Activated CD4-positive, alpha-beta memory T cell treated with anti-CD3 and anti-CD28 coated beads for 36 hours (primary cell): ENCODE measurements around the gene MOB2. TPM values are rescaled to one million over a fixed set of nuclear protein-coding genes. Genes with fewer than 3 reads are reported as not detected.

ENCODE experiments used
- CTCF ChIA-PET: fragments of 350-600 bp; sonication (Branson Sonifier 250); formaldehyde crosslinking; loops from one replicate; lab custom pipeline; 2021; ENCODE audit warnings: antibody characterized with exemption, inconsistent platforms; lab: Charles Lee
- POLR2A ChIA-PET: fragments of 350-600 bp; sonication (Branson Sonifier 250); formaldehyde crosslinking; loops from one replicate; lab custom pipeline; 2021; ENCODE audit warnings: antibody characterized with exemption; lab: Charles Lee
- DNase-seq: peaks from one replicate; pipeline ENCODE4 v3.0.0-alpha.2; 2020
- H3K27ac Mint-ChIP-seq: one replicate; pipeline ENCODE4 v1.8.0; 2021; ENCODE audit warnings: mixed read lengths
- H3K27me3 Mint-ChIP-seq: one replicate; pipeline ENCODE4 v1.8.0; 2021; ENCODE audit warnings: mixed read lengths
- H3K36me3 Mint-ChIP-seq: one replicate; pipeline ENCODE4 v1.8.0; 2021; ENCODE audit warnings: mixed read lengths
- H3K4me1 Mint-ChIP-seq: one replicate; pipeline ENCODE4 v1.8.0; 2021; ENCODE audit warnings: low read depth, mixed read lengths
- H3K4me3 Mint-ChIP-seq: one replicate; pipeline ENCODE4 v1.8.0; 2021; ENCODE audit warnings: mild to moderate bottlenecking, mixed read lengths
- H3K9me3 Mint-ChIP-seq: one replicate; pipeline ENCODE4 v1.8.0; 2021; ENCODE audit warnings: mixed read lengths
- intact Hi-C: fragments of 100-400 bp; cut with micrococcal nuclease; formaldehyde crosslinking; loops from one replicate; pipeline ENCODE4 v1.15.1; 2023
- total RNA-seq, 2 experiments: library from RNA; stranded (reverse); gene quantifications; one replicate each; pipeline ENCODE4 v1.2.3, GENCODE V29; 2021

The MOB2 gene
- total RNA-seq, 2 experiments from 2014 or later: 15.9 to 17.9 TPM

GRCh38 chr11:1526785-1527184 is 40.2 kb upstream of the MOB2 start:
- DNase-seq: no peak
- ChIA-PET POLR2A (no interaction called here), CTCF (interaction anchor here (0.8 to 3.9 kb wide), 3 partner anchors 9 to 48 kb away, joined by 3 to 14 read pairs (median 3); no protein-coding TSS in a partner anchor)
- H3K36me3 Mint-ChIP-seq: no peaks in the 10 kb centered on the region
- intact Hi-C loops: no loop called here
- H3K4me3 Mint-ChIP-seq: no peak overlapping the region
- no peak overlapping the region for H3K27ac Mint-ChIP-seq
- H3K27me3 Mint-ChIP-seq: no peaks in the 10 kb centered on the region
- H3K9me3 Mint-ChIP-seq: no peaks in the 10 kb centered on the region
- peaks cover 34% of the 10 kb centered on the region for H3K4me1 Mint-ChIP-seq

GRCh38 chr11:1523779-1524178 is 37.2 kb upstream of the MOB2 start:
- H3K27ac Mint-ChIP-seq: no peak overlapping the region
- ChIA-PET POLR2A (no interaction called here), CTCF (interaction anchor here (1.1 kb wide), 1 partner anchor 23 kb away, joined by 3 read pairs; no protein-coding TSS in a partner anchor)
- intact Hi-C loops: no loop called here
- H3K4me1 Mint-ChIP-seq: peaks cover 31% of the 10 kb centered on the region
- no peak for DNase-seq
- H3K4me3 Mint-ChIP-seq: no peak overlapping the region
- no peaks in the 10 kb centered on the region for H3K36me3 Mint-ChIP-seq
- no peaks in the 10 kb centered on the region for H3K27me3 Mint-ChIP-seq
- H3K9me3 Mint-ChIP-seq: no peaks in the 10 kb centered on the region

GRCh38 chr11:1523077-1523476 is 36.5 kb upstream of the MOB2 start:
- ChIA-PET POLR2A (no interaction called here), CTCF (interaction anchor here (1.1 kb wide), 1 partner anchor 24 kb away, joined by 3 read pairs; no protein-coding TSS in a partner anchor)
- no peak overlapping the region for H3K27ac Mint-ChIP-seq
- H3K36me3 Mint-ChIP-seq: no peaks in the 10 kb centered on the region
- peaks cover 34% of the 10 kb centered on the region for H3K4me1 Mint-ChIP-seq
- H3K4me3 Mint-ChIP-seq: no peak overlapping the region
- DNase-seq: no peak
- intact Hi-C loops: no loop called here
- no peaks in the 10 kb centered on the region for H3K9me3 Mint-ChIP-seq
- H3K27me3 Mint-ChIP-seq: no peaks in the 10 kb centered on the region

GRCh38 chr11:1522081-1522424 is 35.5 kb upstream of the MOB2 start:
- Mint-ChIP-seq H3K27me3 (no peaks in the 10 kb centered on the region), H3K27ac (no peak overlapping the region), H3K4me3 (no peak overlapping the region), H3K36me3 (no peaks in the 10 kb centered on the region), H3K9me3 (no peaks in the 10 kb centered on the region), H3K4me1 (peaks cover 42% of the 10 kb centered on the region)
- DNase-seq: no peak
- ChIA-PET POLR2A (no interaction called here), CTCF (no interaction called here)
- intact Hi-C loops: no loop called here

DNA sequence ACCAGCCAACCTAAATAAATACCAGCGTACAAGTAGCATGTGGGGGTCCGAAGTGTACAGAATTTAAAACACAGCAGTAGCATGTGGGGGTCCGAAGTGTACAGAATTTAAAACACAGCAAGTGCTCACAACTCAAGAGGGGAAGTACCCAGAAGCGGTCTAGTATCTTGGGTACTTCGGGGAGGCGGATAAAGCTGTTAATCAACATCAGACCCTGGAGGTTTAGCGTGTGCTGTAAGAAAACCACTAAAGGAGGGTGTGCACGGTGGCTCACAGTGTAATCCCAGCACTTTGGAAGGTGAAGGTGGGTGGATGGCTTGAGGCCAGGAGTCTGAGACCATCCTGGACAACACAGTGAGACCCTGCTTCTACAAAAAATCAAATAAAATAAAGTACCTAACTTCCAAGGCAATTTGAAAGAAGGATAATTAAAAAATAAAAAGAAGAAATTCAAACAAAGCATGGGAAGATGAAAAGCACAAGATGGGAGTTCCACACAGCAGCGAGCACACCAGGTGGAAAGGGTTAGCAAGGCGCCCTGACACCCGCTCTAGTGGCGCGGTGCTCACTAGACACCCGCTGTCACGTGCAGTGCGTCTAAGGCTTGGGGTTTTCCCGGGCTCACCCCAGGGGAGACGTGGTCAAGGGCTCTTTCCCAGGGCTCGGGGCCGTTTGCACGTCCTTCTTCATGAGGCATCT is 35.0 kb upstream of the MOB2 start:
- Mint-ChIP-seq H3K27ac (no peak overlapping the region), H3K4me3 (no peak overlapping the region)
- CTCF ChIA-PET: no interaction called here

GRCh38 chr11:1520663-1521267 is 34.2 kb upstream of the MOB2 start:
- no peak overlapping the region for H3K4me3 Mint-ChIP-seq
- ChIA-PET CTCF (no interaction called here), POLR2A (no interaction called here)
- no peaks in the 10 kb centered on the region for H3K36me3 Mint-ChIP-seq
- H3K27ac Mint-ChIP-seq: no peak overlapping the region
- intact Hi-C loops: no loop called here
- no peaks in the 10 kb centered on the region for H3K27me3 Mint-ChIP-seq
- no peaks in the 10 kb centered on the region for H3K9me3 Mint-ChIP-seq
- H3K4me1 Mint-ChIP-seq: peaks cover 50% of the 10 kb centered on the region
- DNase-seq: no peak

More for the DNA sequence above, 35.0 kb upstream of the MOB2 start:
- POLR2A ChIA-PET: no interaction called here
- no peak for DNase-seq
- no peaks in the 10 kb centered on the region for H3K27me3 Mint-ChIP-seq
- peaks cover 45% of the 10 kb centered on the region for H3K4me1 Mint-ChIP-seq
- no peaks in the 10 kb centered on the region for H3K36me3 Mint-ChIP-seq
- intact Hi-C loops: no loop called here
- no peaks in the 10 kb centered on the region for H3K9me3 Mint-ChIP-seq

GRCh38 chr11:1520209-1520662 is 33.7 kb upstream of the MOB2 start:
- no peak overlapping the region for H3K4me3 Mint-ChIP-seq
- H3K9me3 Mint-ChIP-seq: no peaks in the 10 kb centered on the region
- intact Hi-C loops: no loop called here
- H3K27me3 Mint-ChIP-seq: no peaks in the 10 kb centered on the region
- DNase-seq: no peak
- peaks cover 55% of the 10 kb centered on the region for H3K4me1 Mint-ChIP-seq
- ChIA-PET POLR2A (no interaction called here), CTCF (no interaction called here)
- H3K36me3 Mint-ChIP-seq: no peaks in the 10 kb centered on the region
- no peak overlapping the region for H3K27ac Mint-ChIP-seq

DNA sequence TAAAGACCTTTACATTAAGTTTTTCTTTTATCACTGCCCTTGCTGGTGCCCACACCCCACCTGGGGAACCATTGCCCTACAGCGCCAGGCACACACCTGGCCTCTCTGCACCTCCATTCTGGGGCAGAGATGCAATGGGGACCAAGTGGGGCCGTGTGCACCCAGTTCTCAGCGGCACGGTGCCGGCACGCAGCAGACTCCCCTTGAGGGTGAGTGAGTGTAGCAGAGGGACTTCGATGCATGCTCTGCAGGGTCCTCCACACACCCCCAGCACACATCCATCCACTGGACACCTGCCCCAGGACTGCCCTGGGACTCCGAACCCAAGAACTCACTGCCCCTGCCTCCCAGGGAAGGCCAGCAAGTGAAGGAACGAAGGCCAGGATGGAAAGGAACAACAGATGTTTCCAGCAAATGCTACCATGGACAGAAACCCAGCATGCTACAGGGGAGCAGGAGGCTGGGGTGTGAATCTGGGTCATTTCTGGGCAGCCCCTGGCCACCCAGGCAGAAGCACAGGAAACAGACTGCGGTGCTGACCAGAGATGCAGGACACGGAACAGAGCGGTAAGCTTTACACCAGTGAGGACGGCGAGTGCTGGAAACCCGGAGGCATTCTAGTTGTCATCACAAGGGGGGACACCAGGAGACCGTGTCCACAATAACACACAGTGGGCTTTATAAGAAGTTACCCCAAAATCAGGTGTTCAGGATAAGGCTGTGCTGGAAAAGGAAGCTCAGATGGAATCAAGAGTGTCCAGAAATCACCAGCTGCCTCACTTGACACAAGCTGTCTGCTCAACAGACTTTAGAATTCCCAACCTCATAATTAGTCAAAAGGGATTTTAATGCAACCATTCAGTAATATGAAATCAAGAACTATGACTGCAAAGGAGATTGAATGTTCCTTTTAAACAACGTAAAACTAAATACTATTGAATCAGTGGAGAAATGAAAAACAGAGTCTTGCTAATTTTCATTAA is 32.7 kb upstream of the MOB2 start:
- CTCF ChIA-PET: no interaction called here
- no peaks in the 10 kb centered on the region for H3K36me3 Mint-ChIP-seq
- intact Hi-C loops: no loop called here
- H3K27ac Mint-ChIP-seq: no peak overlapping the region
- no peak overlapping the region for H3K4me3 Mint-ChIP-seq
- H3K9me3 Mint-ChIP-seq: no peaks in the 10 kb centered on the region
- no peaks in the 10 kb centered on the region for H3K27me3 Mint-ChIP-seq
- POLR2A ChIA-PET: no interaction called here
- DNase-seq: no peak
- peaks cover 59% of the 10 kb centered on the region for H3K4me1 Mint-ChIP-seq

DNA sequence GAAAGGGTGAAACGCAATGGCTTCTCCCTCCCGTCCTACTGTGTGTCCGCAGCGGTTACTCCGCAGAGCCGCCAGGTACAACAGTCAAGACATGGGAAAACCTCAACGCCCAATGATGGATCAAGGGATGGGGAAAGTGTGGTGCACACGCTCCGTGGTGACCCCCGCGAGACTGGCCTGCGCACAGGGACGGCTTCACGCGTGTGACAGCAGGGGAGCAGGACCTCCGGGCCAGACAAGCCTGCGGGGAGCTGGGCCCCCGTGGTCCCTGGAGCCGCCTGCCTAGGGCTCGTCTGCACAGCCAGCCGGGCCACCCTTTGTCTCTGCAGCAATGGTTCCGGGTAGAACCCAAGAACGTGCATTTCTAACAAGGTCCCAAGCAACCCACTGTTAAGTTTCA is 31.7 kb upstream of the MOB2 start:
- no peaks in the 10 kb centered on the region for H3K27me3 Mint-ChIP-seq
- intact Hi-C loops: no loop called here
- H3K4me1 Mint-ChIP-seq: peaks cover 66% of the 10 kb centered on the region
- ChIA-PET POLR2A (no interaction called here), CTCF (interaction anchor here (1.3 to 1.8 kb wide), 3 partner anchors 8 to 77 kb away, joined by 3 to 6 read pairs (median 4); no protein-coding TSS in a partner anchor)
- DNase-seq: no peak
- H3K27ac Mint-ChIP-seq: no peak overlapping the region
- no peaks in the 10 kb centered on the region for H3K36me3 Mint-ChIP-seq
- no peaks in the 10 kb centered on the region for H3K9me3 Mint-ChIP-seq
- H3K4me3 Mint-ChIP-seq: no peak overlapping the region

GRCh38 chr11:1517117-1518005 is 30.8 kb upstream of the MOB2 start:
- H3K4me3 Mint-ChIP-seq: no peak overlapping the region
- no peaks in the 10 kb centered on the region for H3K9me3 Mint-ChIP-seq
- H3K36me3 Mint-ChIP-seq: no peaks in the 10 kb centered on the region
- intact Hi-C loops: loop anchor here (2.0 kb wide), 1 partner anchor 65 kb away; no protein-coding TSS in a partner anchor
- H3K4me1 Mint-ChIP-seq: peaks cover 62% of the 10 kb centered on the region
- DNase-seq: no peak
- ChIA-PET POLR2A (no interaction called here), CTCF (interaction anchor here (0.7 to 1.8 kb wide), 5 partner anchors 9 to 314 kb away, joined by 3 to 6 read pairs (median 3); no protein-coding TSS in a partner anchor)
- no peaks in the 10 kb centered on the region for H3K27me3 Mint-ChIP-seq
- H3K27ac Mint-ChIP-seq: no peak overlapping the region
